HG02678 (cell line): Measurements from ENCODE around the gene CTNNA3.
"Not testable (repeated sequence)": the region's sequence is repeated elsewhere in the genome, so short reads cannot be mapped to it uniquely, and the experiment has no call there.

Experiments used
- ATAC-seq: cut with Tn5 transposase; IDR thresholded peaks from one replicate; pipeline ENCODE4 v1.9.1; 2021; ENCODE audit warnings: mild to moderate bottlenecking, moderate library complexity; ENCODE audit not compliant: unreplicated experiment

Gene CTNNA3

DNA sequence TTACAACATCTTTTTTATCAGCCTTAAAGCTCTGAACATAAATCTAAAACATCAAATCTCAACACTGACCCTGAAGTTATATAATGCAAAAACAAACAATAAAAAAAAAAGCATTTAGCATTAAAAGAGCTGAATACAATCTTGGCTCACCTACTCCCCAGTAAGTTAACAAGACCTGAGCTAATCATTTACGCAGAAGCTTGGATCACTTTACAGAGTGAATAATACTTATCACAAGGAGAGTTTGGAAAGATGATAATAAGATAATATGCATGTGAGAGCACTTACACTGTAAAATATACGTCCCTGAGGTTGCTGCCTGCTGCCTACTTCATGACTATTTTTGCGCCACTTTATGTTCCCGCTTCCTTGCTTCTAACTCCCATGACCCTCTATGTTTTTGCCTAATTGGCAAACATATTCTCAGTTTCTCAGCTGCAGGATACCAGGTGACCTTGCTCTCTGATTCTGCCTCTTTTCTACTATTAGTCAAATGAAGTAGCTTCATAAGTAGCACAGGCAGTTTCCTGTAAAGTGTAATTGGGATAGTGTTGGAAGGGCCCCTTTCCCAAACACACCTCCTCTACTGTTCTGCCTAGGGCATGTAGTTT, 436.6 kb downstream of the CTNNA3 start:
- ATAC-seq, result no peak

GRCh38 chr10:67257427-67258144, 438.4 kb downstream of the CTNNA3 start:
- ATAC-seq, result no peak

DNA sequence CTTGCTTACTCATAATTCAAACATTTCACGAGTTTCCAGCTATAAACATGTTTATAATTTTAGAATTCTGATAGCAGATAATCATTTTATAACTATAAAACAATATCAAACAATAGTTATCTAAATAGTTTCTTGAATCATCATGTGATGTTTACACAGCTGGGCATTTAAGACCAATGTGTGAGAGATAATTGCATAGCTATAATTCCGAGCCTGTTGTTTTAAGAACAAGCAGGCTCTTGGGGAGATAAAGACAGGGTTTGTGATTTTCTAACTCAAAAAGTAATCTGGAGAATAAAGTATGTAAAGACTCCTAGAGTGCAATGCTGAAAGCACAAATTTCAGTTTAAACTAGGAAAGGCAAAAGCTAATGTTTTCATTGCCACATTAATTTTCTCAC, 439.0 kb downstream of the CTNNA3 start:
- ATAC-seq, result no peak

DNA sequence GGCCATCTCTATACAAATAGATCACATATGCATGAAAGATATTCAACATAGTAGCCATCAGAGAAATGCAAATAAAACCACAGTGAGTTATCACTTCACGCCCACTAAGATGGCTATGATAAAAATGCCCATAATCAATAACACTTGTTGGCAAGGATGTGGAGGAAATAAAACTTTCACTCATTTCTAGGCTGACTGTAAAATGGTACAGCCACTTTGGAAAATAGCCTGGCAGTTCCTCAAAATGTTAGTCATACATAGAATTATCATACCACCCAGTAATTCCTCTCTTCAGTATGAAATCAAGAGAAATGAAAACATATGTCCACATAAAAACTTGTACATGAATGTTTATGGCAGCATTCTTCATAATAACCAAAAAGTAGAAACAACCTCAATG, 445.3 kb downstream of the CTNNA3 start:
- ATAC-seq, result no peak

GRCh38 chr10:67246066-67246555, 449.9 kb downstream of the CTNNA3 start:
- no peak for ATAC-seq

DNA sequence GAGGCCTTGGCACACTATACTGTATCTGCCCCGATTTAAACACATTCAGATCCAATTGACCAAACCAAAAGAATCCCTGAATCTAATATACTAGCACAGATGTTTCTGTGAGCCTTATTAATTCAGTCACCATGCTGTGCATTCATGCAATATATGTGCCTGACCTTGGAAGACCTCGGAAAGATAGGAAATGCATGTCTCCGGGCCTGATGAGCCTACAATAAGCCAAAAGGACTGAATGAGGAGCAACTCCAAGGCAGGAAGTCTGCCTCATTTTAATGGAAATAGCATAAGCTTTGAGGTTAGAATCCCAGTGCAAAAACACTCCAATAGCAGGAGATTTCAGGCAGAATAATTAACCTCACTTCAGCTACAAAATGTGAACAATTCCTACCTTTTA, 453.5 kb downstream of the CTNNA3 start:
- ATAC-seq, result no peak

DNA sequence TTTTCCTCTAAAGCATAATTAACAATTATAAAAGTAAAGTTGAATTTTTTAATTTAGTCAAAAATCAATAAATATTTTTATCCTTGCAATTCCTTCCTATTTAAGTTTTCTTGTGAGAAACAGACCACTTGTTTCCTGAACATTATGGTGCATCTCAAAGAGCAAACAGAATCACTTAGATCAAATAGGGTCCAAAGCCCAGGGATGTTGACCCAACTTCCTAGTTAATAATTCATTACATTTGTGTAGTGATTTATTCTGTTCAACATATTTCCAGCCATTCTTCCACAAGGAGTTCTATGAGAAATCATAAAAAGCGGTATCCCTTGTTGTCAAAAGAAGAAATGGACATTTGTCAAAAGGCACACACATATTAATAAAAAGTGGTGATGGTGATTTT, 454.5 kb downstream of the CTNNA3 start:
- ATAC-seq, result no peak

GRCh38 chr10:67239864-67240497, 456.0 kb downstream of the CTNNA3 start:
- no peak for ATAC-seq

DNA sequence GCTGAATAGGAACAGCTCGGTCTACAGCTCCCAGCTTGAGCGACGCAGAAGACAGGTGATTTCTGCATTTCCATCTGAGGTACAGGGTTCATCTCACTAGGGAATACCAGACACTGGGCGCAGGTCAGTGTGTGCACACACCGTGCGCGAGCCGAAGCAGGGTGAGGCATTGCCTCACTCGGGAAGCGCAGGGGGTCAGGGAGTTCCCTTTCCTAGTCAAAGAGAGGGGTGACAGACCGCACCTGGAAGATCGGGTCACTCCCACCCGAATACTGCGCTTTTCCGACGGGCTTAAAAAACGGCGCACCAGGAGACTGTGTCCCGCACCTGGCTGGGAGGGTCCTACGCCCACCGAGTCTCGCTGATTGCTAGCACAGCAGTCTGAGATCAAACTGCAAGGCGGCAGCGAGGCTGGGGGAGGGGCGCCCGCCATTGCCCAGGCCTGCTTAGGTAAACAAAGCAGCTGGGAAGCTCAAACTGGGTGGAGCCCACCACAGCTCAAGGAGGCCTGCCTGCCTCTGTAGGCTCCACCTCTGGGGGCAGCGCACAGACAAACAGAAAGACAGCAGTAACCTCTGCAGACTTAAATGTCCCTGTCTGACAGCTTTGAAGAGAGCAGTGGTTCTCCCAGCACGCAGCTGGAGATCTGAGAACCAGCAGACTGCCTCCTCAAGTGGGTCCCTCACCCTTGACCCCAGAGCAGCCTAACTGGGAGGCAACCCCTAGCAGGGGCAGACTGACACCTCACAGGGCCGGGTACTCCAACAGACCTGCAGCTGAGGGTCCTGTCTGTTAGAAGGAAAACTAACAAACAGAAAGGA, 465.1 kb downstream of the CTNNA3 start:
- not testable (repeated sequence) for ATAC-seq

GRCh38 chr10:67225226-67225625, 470.8 kb downstream of the CTNNA3 start:
- no peak for ATAC-seq

DNA sequence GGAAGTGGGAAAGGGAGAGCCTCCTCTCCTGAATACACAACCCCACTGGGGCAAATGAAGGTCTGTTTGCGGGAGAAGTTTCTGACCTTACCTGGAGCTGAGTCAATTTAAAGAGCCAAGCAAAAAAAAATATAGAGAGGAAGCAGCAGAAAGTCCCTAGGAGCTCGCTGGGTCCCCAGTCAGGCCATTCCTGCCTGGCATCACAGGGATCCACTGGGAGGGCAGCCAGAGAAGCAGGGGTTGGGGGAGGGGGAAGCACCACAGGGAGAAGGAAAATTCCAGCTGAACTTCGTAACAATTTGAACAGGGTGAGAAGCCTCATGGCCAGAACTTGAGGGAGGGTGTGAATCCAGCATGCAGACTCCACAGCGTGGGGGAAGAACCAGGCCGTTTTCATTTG, 471.4 kb downstream of the CTNNA3 start:
- no peak for ATAC-seq

- ATAC-seq, result no peak
These were observed 473.1 kb downstream of the CTNNA3 start for GRCh38 chr10:67222934-67223333.

GRCh38 chr10:67221939-67222494, 474.0 kb downstream of the CTNNA3 start:
- ATAC-seq, result no peak

- no peak for ATAC-seq
These were observed 484.3 kb downstream of the CTNNA3 start for GRCh38 chr10:67211680-67212079.

GRCh38 chr10:67207923-67208322, 488.1 kb downstream of the CTNNA3 start:
- not testable (repeated sequence) for ATAC-seq

GRCh38 chr10:67200913-67201564, 495.0 kb downstream of the CTNNA3 start:
- no peak for ATAC-seq

GRCh38 chr10:67175354-67175753, 520.6 kb downstream of the CTNNA3 start:
- ATAC-seq, result no peak

- ATAC-seq, result no peak
These were observed 522.2 kb downstream of the CTNNA3 start for GRCh38 chr10:67173787-67174186.

DNA sequence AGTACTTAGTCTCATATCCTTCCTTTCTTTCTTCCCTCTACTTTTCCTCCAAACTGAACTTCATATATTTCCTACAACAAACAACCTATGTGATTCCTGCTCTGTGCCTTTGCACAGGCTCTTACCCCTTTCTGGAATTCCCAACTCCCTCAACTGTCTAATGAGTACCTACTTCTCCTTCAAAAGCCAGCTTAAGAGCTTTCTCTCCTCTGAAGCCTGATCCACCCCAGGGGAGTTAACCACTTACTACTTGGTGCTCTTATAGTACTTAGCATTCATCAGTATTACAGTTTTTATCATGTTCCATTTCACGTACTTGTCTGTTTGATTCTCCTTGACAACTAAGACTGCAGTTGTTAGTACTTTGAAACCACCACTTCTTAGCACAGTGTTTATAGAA, 524.0 kb downstream of the CTNNA3 start:
- ATAC-seq, result no peak

- no peak for ATAC-seq
These were observed 539.8 kb downstream of the CTNNA3 start for GRCh38 chr10:67156239-67156638.
